ENCODE results near the gene MYL9.
A peak's percentile ranks its signal among the peaks of the same experiment; 100 is the strongest.

MYL9 gene

GRCh38 chr20:36582821-36583220 is 41.5 kb downstream of the MYL9 start:
- no peak for DNase-seq (ENCODE audit: low read depth in 3 of 3)

GRCh38 chr20:36584018-36584481 is 42.7 kb downstream of the MYL9 start:
- no peak for DNase-seq (ENCODE audit: low read depth in 3 of 3)

- no peak for DNase-seq (ENCODE audit: low read depth in 3 of 3)
Measured at GRCh38 chr20:36585410-36586125, 44.2 kb downstream of the MYL9 start.

- no peak for DNase-seq (ENCODE audit: low read depth in 3 of 3)
Measured at GRCh38 chr20:36587388-36588070, 46.2 kb downstream of the MYL9 start.

- no peak for DNase-seq (ENCODE audit: low read depth in 3 of 3)
Measured at GRCh38 chr20:36591281-36591680, 50.0 kb downstream of the MYL9 start.

- DNase-seq (ENCODE audit: low read depth in 3 of 3): peak in 2 of 3 experiments; percentile 40 to 54
Measured at GRCh38 chr20:36591854-36592641, 50.7 kb downstream of the MYL9 start.

GRCh38 chr20:36593347-36593929 is 52.1 kb downstream of the MYL9 start:
- no peak for DNase-seq (ENCODE audit: low read depth in 3 of 3)

- no peak for DNase-seq (ENCODE audit: low read depth in 3 of 3)
Measured at GRCh38 chr20:36599912-36600345, 58.6 kb downstream of the MYL9 start.

Measured in stimulated activated CD4-positive, alpha-beta T cell treated with anti-CD3 and anti-CD28 coated beads, TNF-alpha, amount 100 ng/mL, for 4 hours (primary cell).